Tongue (tissue), 2 donors: ENCODE measurements around the gene MT1HL1. TPM values are rescaled to one million over a fixed set of nuclear protein-coding genes. Genes with fewer than 3 reads are reported as not detected.
"Not testable (repeated sequence)": the region's sequence is repeated elsewhere in the genome, so short reads cannot be mapped to it uniquely, and the experiment has no call there.

Experiments used
- DNase-seq: peaks from one replicate; pipeline ENCODE4 v3.0.0-alpha.2; 2015
- total RNA-seq: library from RNA; depleted of rRNA; stranded (reverse); fragments of >200 nt; gene quantifications from one replicate; pipeline ENCODE4 v1.2.3, GENCODE V29; 2014

MT1HL1 gene
- total RNA-seq, 1 donor from 2014 or later: not detected

DNA sequence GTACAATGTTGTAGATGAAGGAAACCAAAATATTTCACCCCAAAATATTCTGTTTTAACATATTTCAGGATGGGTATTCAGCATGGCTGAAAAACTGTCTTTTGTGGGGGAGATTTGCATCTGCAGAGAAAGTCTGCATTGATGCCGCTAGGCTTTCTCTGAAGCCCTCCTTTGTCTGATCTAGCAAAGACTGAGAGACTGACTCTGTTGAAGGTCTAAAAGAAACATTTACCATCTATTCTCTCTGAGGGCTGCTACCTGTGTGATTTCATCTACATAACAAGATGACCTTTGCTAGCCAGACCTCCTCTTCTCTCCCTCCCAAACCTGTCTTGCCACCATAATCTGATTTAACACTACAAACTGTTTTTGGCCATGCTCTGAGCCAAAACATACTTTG, 12.4 kb upstream of the MT1HL1 start:
- DNase-seq: no peak

DNA sequence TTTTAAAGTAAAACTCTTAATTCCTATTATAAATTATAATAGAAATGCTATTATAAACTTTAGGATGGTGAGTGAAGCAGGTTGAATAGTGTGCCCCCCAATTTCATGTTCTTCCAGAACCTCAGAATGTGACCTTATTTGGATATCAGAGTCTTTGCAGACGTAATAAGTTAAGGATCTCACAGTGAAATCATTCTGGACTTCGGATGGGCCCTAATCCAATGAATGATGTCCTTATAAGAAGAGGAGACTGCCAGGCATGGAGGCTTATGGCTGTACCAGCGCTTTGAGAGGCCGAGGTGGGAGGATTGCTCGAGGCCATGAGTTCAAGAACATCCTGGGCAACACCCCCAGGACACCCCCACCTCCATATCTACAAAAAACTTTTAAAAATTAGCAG, 9.4 kb upstream of the MT1HL1 start:
- DNase-seq: no peak

GRCh38 chr1:237012788-237013383, 8.6 kb upstream of the MT1HL1 start:
- peak; percentile 16 for DNase-seq

- DNase-seq: no peak
Measured at GRCh38 chr1:237012361-237012760, 8.1 kb upstream of the MT1HL1 start.

GRCh38 chr1:237011432-237011831, 7.2 kb upstream of the MT1HL1 start:
- no peak for DNase-seq

DNA sequence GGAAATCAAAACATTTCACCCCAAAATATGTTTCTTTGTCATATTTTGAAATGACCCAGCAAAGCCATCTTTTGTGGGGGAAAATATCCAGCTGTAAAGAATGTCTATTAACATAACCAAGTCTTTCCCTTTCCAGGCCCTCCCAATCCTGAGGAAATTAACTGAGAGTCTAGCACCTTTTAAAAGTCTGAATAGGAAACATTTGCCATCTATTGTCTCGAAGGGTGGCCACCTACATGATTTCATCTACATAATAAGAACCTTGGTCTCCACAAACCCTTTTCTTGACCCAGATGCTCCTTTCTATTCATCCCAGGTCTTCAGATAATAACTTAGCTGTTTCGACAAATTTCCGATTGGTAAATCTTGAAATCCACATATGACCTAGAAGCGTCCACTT, 5.4 kb upstream of the MT1HL1 start:
- no peak for DNase-seq

GRCh38 chr1:237007147-237007881, 3.1 kb upstream of the MT1HL1 start:
- DNase-seq: no peak

- no peak for DNase-seq
Measured at GRCh38 chr1:237005674-237006073, 1.4 kb upstream of the MT1HL1 start.

- no peak for DNase-seq
Measured at GRCh38 chr1:237003516-237003915, 725 bp downstream of the MT1HL1 start.

DNA sequence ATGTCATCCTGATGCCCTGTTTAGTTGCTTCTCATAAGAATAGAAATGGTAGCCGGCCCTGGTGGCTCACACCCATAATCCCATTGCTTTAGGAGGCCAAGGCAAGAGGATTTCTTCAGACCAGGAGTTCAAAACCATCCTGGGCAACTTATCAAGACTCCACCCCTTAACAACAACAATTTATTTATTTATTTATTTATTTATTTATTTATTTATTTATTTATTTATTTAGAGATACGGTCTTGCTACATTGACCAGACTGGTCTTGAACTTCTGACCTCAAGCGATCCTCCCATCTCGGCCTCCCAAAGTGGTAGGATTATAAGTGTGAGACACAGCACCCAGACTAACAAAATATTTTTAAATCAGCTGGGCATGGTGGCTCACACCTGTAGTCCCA, 4.0 kb downstream of the MT1HL1 start:
- no peak for DNase-seq

DNA sequence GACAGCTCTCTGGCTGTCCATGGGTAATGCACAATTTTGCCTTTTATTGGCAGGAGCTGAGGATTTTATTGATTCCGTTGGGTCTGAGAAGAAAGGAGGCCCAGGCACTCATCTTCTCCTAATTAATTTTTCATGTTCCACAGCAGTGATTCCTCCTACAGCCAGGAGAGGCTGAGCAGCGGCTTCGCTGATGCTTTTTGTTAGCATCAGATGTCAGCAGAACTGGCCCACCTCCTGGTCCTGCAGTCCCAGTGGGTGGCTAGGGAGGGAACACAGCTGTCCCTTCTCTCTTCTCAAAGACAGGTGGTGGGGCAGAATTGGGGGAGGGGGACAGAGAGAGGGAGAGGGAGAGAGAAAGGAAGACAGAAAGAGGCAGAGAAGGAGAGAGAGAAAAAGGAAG, 5.7 kb downstream of the MT1HL1 start:
- peak; percentile 67 for DNase-seq

DNA sequence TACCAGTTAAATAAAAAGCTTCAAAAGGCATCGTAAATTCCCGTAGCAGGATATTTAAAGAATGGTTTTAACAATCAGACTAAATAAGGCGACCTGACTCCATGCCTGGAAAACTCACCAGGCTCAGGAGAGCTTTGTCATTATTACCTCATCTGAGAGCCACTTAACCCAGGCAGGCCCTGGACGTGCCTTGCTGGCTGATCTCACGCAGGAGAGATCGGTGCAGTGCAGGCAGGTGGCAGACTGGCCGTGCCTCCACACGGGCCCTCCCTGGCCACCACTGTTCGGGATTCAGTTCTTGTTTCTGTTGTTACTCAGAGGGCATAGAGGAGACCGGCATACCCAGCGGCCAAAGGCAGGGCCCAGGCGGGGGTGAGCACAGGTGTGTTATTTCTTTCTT, 6.4 kb downstream of the MT1HL1 start:
- DNase-seq: peak; percentile 19

DNA sequence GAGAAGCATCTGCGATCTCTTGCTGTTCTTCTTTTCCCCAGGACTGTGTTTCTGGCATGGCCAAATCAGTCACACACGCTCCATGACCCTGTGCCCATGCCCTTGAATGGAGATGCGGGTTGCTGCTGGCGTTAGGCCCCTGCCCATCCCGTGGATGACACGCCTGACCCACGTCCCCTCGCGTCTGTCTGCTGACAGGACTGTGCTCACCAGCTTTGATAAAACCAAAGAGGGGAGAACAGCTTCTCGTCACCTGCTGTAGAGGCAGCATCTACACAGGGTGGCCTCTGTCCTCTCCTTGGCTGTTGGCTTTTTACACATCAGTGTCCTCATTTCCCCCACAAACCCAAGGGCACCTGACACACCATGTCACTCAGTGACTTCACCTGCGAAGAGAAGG, 6.9 kb downstream of the MT1HL1 start:
- no peak for DNase-seq

DNA sequence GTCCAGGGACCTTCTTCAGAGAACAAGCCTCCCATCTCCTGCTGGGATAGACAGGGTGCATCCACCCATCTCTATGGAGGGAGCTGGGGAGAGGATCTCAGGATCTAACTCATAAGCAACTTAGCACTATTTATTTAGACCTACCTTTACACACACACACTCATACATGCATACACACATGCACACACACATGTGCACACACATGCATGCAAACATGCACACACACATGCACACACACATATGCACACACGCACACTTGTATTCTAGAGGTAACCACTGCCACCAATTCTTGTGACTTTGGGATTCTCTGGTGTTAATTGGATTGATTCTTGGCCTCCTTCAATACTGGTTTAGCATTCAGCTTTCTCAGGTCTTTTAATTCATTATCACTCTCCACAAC, 9.8 kb downstream of the MT1HL1 start:
- DNase-seq: no peak

DNA sequence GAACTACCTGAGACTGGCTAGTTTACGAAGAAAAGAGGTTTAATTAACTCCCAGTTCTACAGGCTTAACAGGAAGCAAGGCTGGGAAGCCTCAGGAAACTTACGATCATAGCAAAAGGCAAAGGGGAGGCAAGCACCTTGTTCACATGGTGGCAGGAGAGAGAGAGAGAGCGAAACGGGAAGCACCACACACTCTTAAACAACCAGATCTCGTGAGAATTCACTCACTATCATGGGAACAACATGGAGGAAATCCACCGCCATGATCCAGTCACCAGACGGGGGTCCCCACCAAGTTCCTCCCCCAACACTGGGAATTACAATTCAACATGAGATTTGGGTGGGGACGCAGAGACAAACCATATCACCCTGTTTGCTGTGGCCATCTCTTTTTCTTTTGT, 11.8 kb downstream of the MT1HL1 start:
- DNase-seq: no peak

DNA sequence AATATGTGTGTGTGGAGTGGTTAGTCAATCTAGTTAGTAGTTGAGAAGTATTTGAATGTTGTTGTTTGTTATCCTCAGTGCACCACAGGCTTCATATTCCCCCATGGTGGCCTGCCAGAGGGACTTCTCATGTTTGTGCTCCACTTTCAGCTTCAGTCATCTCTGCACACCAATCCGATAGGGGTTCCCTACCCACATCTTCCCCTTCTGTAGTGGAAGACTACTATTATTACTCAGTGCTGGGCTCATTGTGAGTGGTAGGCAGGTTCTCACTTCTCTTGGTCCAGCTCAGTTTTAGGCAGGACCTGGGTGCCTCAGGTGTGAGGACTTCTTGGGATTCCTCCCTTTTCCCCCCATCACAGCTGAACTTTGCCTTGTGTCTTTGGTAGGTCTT, 14.2 kb downstream of the MT1HL1 start:
- no peak for DNase-seq

DNA sequence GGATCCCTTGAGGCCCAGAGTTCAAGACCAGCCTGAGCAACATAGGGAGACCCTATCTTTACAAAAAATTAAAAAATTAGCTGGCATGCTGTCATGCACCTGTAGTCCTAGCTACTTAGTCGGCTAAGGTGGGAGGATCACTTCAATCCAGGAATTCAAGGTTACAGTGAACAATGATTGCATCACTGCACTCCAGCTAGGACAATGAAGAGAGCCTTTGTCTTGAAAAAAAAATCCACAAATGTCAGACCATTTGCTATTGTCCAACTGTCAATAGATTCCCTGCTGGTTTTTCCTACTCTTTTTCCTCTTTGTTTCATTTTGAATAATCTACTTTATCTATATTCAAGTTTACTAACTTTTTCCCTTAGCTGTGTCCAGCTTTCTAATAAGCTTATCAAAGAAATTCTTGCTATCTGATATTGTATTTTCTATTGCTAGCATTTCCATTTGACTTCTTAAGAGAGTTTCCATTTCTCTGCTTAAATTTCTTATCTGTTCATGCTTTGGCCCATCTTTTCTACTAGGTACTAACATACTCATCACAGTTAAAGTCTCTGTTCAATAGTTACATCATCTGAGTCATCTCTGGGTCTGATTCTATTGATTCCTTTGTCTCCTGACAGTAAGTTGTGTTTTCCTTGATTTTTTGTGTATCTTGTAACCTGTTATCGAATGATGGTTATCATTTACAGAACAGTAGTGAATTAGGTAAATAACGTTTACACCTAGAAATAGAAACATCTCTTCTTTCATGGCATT, 14.8 kb downstream of the MT1HL1 start:
- DNase-seq: no peak

GRCh38 chr1:236983818-236984217, 20.4 kb downstream of the MT1HL1 start:
- no peak for DNase-seq

DNA sequence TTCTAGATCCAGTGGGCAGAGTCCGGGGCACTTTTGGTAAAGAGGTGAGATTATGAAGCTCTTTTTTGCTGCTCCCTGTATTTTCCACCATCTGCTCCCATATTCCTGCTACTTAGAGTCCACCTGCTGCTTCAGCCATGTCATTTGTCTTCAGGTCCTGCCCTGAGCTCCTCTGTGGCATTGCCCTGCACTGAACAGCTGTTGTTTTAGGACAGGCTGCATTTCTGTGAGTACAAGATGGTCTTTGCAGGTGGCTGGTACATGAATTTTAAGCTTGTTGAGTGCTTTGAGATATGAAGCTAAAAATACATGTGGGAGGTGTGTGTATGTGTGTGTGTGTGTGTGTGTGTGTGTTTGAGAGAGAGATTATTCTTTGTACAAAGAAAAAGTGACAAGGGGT, 21.9 kb downstream of the MT1HL1 start:
- DNase-seq: peak; percentile 54

DNA sequence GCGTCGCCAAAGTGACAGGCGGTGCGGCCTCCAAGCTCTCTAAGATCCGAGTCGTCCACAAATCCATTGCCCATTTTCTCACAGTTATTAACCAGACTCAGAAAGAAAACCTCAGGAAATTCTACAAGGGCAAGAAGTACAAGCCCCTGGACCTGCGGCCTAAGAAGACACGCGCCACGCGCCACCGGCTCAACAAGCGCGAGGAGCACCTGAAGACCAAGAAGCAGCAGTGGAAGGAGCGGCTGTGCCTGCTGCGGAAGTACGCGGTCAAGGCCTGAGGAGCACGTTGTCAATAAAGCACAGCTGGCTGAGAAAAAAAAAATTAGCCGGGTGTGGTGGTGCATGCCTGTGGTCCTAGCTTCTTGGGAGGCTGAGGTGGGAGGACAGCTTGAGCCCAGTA, 22.8 kb downstream of the MT1HL1 start:
- DNase-seq: not testable (repeated sequence)

GRCh38 chr1:236980673-236981072, 23.6 kb downstream of the MT1HL1 start:
- DNase-seq: no peak

GRCh38 chr1:236979149-236979900, 24.9 kb downstream of the MT1HL1 start:
- peak; percentile 15 for DNase-seq

DNA sequence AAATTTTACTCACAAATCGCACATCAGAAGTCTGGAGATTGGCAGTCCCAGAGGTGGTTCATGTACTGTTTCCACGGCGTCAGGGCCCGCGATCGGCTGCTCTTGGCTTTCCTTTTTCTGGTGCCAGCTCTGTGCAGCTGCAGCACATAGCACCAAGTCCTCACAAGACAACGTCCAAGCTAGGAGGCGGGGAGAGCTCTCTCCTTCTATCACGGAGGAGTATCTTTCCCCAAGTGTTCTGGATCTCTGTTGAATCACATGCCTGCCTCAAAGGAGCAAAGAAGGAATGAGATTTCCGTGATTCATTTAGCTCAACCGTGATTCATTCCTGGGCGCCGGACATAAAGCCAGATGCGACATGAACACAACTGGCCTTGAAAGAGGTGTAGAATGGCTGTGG, 25.5 kb downstream of the MT1HL1 start:
- no peak for DNase-seq
